Activated CD4-positive, CD25-positive, alpha-beta regulatory T cell treated with anti-CD3 and anti-CD28 coated beads, Interleukin-2, amount 50 U/mL, for 24 hours (primary cell): ENCODE data around the gene PAX7.

Experiments used
- ATAC-seq, 2 donors: fragments of 150-1000 bp; cut with Tn5 transposase; one replicate each; pipeline ENCODE4 v1.10.0; 2021; ENCODE audit warnings: mild to moderate bottlenecking in 1 of 2, moderate library complexity in 1 of 2

The PAX7 gene

GRCh38 chr1:18711003-18711402, 80.4 kb downstream of the PAX7 start:
- no peak for ATAC-seq

GRCh38 chr1:18711536-18712251, 81.0 kb downstream of the PAX7 start:
- ATAC-seq: no peak

- ATAC-seq: no peak
Measured at GRCh38 chr1:18712252-18712600, 81.6 kb downstream of the PAX7 start.

- ATAC-seq: no peak
Measured at GRCh38 chr1:18714404-18715175, 83.9 kb downstream of the PAX7 start.

- ATAC-seq: no peak
Measured at GRCh38 chr1:18716112-18716784, 85.6 kb downstream of the PAX7 start.

- ATAC-seq: no peak
Measured at GRCh38 chr1:18716785-18717678, 86.4 kb downstream of the PAX7 start.

- no peak for ATAC-seq
Measured at GRCh38 chr1:18719786-18720451, 89.3 kb downstream of the PAX7 start.

GRCh38 chr1:18721041-18721440, 90.4 kb downstream of the PAX7 start:
- no peak for ATAC-seq

GRCh38 chr1:18721776-18722175, 91.1 kb downstream of the PAX7 start:
- no peak for ATAC-seq

- no peak for ATAC-seq
Measured at GRCh38 chr1:18722270-18722669, 91.6 kb downstream of the PAX7 start.

- no peak for ATAC-seq
Measured at GRCh38 chr1:18723206-18723605, 92.6 kb downstream of the PAX7 start.

GRCh38 chr1:18723701-18724411, 93.2 kb downstream of the PAX7 start:
- no peak for ATAC-seq

- no peak for ATAC-seq
Measured at GRCh38 chr1:18724801-18725200, 94.2 kb downstream of the PAX7 start.

- no peak for ATAC-seq
Measured at GRCh38 chr1:18725231-18725895, 94.7 kb downstream of the PAX7 start.

- ATAC-seq: no peak
Measured at GRCh38 chr1:18726368-18726767, 95.7 kb downstream of the PAX7 start.

GRCh38 chr1:18727956-18728355, 97.3 kb downstream of the PAX7 start:
- ATAC-seq: no peak

GRCh38 chr1:18730321-18730720, 99.7 kb downstream of the PAX7 start:
- ATAC-seq: no peak

- ATAC-seq: no peak
Measured at GRCh38 chr1:18731148-18731547, 100.5 kb downstream of the PAX7 start.

- ATAC-seq: no peak
Measured at GRCh38 chr1:18731591-18732235, 101.1 kb downstream of the PAX7 start.

GRCh38 chr1:18732686-18733085, 102.0 kb downstream of the PAX7 start:
- ATAC-seq: no peak
